AG09309 (cell line): ENCODE data around the gene BRD1.
"Not testable (repeated sequence)": the region's sequence is repeated elsewhere in the genome, so short reads cannot be mapped to it uniquely, and the experiment has no call there.

Experiments used
- DNase-seq: peaks from one replicate; pipeline ENCODE4 v3.0.0-alpha.2; 2010; ENCODE audit warnings: low read depth
- H3K4me3 ChIP-seq: 2 replicates; pipeline ENCODE4 v1.5.1; 2011; ENCODE audit warnings: mild to moderate bottlenecking, low read depth, low read length, moderate library complexity; ENCODE audit not compliant: control insufficient read depth
- TF ChIP-seq, protein P1 (sequence below): IDR thresholded peaks from 2 replicates; pipeline ENCODE4 v1.5.1; 2011; ENCODE audit warnings: mild to moderate bottlenecking, low read depth, low read length, inconsistent platforms; ENCODE audit not compliant: insufficient read depth, control insufficient read depth; ENCODE audit errors: missing control alignments

BRD1 gene

DNA sequence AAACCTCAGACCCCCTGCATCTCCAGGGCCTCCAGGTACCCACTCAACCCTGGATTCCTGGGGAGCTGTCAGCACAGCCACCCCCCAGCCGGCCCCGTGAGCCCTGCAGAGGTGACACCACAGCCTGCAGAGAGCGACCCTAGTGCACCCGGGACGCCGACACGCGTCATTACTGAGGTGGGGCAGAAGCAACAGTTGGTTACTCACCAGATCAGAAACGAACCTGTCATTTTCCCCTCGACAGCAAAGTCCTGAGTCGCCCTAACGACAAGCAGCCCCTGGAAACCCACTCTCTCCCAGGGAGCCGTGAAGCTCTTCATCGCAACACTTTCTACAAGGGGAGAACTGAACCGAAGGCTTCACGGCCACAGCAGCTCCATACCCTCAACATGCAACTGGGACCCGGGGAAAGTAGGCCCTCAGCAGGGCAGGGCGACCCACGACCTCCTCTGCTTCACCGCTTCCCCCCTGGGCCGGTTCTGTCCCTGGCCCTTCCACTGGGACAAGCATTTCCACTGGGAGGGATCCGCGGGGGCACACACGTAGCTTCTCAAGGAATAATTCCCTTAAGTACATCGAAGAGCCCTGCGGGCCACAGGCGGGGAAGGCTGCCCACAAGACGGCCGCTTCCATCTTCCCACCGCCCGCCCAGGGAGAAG, 1.6 kb downstream of the BRD1 start:
- TF ChIP-seq, protein P1, sequence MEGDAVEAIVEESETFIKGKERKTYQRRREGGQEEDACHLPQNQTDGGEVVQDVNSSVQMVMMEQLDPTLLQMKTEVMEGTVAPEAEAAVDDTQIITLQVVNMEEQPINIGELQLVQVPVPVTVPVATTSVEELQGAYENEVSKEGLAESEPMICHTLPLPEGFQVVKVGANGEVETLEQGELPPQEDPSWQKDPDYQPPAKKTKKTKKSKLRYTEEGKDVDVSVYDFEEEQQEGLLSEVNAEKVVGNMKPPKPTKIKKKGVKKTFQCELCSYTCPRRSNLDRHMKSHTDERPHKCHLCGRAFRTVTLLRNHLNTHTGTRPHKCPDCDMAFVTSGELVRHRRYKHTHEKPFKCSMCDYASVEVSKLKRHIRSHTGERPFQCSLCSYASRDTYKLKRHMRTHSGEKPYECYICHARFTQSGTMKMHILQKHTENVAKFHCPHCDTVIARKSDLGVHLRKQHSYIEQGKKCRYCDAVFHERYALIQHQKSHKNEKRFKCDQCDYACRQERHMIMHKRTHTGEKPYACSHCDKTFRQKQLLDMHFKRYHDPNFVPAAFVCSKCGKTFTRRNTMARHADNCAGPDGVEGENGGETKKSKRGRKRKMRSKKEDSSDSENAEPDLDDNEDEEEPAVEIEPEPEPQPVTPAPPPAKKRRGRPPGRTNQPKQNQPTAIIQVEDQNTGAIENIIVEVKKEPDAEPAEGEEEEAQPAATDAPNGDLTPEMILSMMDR = no peak
- peak overlapping the region; percentile 75 for H3K4me3 ChIP-seq
- DNase-seq = no peak

DNA sequence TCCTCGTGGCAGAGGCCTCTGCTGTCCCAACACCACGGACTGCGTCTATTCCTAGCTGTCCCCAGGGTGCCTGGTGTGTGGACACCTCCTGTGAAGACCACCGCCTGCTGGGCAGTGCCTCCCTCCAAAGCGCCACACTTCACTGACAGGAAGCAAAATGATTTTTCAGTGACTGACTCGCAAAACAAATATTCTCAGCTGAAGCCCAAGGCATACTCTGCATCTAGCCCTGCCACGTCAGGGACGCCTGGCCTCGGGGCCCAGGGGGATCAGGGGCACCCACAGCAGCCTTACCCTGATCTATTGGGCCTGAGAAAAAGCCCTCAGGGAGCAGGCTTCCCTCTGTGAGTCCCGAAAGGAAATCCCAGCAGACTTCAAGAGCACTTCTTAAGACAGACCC, 2.2 kb downstream of the BRD1 start:
- TF ChIP-seq, protein P1 = no peak
- DNase-seq = no peak
- peak overlapping the region; percentile 75 for H3K4me3 ChIP-seq

DNA sequence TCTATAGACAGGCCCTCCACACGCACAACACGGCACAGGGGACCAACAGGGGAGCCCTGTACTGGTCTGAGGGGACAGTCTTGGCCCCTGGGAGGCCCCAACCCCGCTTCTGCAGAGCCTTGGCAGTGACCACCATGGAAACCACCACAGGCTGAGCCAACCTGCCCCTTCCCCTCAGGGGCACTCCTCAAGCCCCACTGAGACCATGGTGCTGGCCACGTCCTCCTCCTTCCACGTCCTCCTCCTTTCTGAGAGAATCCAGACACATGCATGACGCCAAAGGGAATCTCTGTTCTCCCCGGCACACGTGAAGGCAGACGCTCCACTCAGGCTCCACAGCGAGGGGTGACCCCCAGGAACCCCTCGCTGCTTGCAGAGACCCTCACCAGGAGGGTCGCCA, 2.7 kb downstream of the BRD1 start:
- DNase-seq = no peak
- H3K4me3 ChIP-seq = peak overlapping the region; percentile 75
- TF ChIP-seq, protein P1 = no peak

DNA sequence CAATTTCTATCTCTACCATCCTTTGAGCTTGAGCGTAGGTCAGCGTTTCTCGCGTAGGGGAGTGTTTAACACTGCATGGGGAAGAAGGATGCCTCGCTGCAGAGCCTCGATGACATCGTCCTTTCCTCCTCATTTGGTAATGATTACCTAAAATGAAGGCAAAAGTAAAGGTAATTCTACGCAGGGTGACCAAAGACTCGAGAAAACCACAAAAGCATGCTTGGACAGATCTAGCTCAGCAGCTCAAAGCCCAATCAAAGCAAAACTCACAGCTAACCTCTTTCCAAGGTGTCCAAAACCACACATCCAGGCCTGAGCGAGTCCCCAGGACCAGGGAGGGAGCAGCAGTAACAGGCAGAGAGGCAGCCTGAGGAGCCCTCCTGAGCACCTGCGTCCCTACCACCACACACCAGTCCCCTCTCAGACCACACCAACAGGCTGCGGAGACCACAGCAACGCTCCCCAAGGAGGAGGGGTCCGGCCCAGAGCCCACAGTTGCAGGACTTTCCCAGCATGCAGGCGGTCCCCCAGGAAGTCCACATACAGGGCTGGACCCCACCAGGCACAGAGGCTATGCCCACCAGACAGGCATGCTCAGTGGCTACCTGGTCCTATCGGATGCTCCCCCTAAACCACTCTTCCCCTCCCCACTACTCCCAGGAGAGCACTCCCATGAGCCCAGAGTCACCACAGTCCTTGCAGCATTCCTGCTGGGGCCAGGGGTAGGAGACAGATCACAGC, 3.3 kb downstream of the BRD1 start:
- H3K4me3 ChIP-seq = no peak overlapping the region
- TF ChIP-seq, protein P1 = no peak
- no peak for DNase-seq

DNA sequence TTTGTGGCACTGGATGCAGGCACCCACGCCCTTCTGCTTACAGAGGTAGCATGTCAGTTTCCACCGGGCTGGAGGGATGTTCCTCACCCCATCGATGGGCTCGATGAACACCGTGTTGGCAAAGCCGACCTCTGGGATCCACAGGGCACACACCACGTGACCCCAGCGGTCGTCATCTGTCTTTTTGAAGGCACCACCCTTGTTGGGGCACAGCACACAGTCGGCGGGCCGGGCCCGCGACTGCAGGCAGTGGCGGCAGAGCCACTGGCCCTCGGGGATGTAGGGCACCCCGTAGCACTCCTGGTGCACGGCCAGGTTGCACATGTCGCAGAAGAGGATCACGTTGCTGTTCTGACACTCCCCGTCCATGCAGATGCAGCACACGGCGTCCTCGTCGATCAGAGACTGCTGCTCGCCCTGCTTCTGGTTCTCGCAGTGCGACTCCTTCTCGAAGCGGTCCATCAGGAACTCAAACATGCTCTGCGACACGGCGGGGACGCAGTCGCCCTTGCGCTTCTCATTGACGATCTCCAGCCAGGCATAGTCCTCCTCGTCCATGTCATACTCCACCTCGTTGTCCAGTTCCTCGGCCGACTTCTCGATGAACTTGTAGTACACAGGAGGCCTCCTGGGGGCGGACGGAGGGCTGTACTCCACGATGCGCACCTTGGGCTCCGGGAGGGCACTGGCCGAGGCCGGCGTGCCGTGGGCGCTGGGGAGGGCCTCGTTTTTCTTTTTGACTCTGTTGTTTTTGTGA, 4.2 kb downstream of the BRD1 start:
- no peak overlapping the region for H3K4me3 ChIP-seq
- TF ChIP-seq, protein P1 = no peak
- no peak for DNase-seq

DNA sequence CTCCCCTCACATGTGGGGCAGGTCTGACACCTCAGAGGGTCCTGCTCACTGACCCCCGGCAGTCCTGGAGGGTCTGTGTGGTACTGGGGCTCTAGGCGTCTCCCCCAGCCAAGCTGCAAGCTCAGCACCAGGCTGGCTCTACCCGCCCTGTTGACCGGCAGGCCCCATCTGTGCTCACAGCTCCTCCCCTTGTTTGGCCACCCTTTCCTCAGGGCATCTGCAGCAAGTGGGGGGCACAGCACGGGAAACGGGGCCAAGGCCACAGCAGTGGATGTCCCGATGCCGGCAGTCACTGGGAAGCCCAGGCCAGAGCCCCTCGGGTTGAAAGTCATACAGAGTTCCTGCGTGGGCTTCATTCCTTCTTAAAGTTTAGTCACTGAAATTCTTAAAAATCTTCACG, 5.9 kb downstream of the BRD1 start:
- DNase-seq, H3K4me3 ChIP-seq: not testable (repeated sequence)

DNA sequence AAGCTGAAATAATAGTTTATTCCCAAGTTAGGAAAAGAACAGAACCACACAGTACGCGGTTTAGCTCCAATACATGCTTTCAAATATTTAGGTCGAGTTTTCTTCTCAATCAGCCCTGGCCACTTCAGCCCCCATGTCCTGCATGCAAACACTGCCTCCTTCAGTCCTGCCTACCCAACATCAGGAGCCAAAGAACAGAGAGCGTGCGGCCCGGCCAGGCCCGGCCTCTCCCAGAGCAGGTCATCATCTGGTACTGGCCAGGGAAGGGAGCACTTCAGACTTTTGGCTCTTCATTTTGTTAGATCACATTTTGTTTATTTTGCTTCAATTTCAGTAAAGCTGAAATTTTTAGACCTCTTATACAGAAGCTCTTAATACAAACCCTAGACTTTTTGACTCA, 6.7 kb downstream of the BRD1 start:
- TF ChIP-seq, protein P1 = no peak

More for the DNA sequence above, 6.7 kb downstream of the BRD1 start:
- DNase-seq = no peak
- no peak overlapping the region for H3K4me3 ChIP-seq
